Type B pancreatic cell (in vitro differentiated cells): ENCODE results near the gene RPS21. TPM values are rescaled to one million over a fixed set of nuclear protein-coding genes. Genes with fewer than 3 reads are reported as not detected.
A peak's percentile ranks its signal among the peaks of the same experiment; 100 is the strongest.

Source experiments
- DNase-seq: peaks from one replicate; pipeline ENCODE4 v3.0.0; 2021; ENCODE audit warnings: mixed read lengths; ENCODE audit not compliant: unreplicated experiment; ENCODE audit errors: extremely low spot score
- H3K27ac Mint-ChIP-seq: 2 replicates; pipeline ENCODE4 v1.8.0; 2021; ENCODE audit warnings: mild to moderate bottlenecking, mixed read lengths
- H3K27me3 Mint-ChIP-seq: 2 replicates; pipeline ENCODE4 v1.8.0; 2021; ENCODE audit warnings: mixed read lengths
- H3K36me3 Mint-ChIP-seq: 2 replicates; pipeline ENCODE4 v1.8.0; 2021; ENCODE audit warnings: mixed read lengths
- H3K4me1 Mint-ChIP-seq: one replicate; pipeline ENCODE4 v1.8.0; 2021; ENCODE audit warnings: mixed read lengths; ENCODE audit not compliant: unreplicated experiment
- H3K4me3 Mint-ChIP-seq: 2 replicates; pipeline ENCODE4 v1.8.0; 2021; ENCODE audit warnings: mild to moderate bottlenecking, mixed read lengths
- H3K9me3 Mint-ChIP-seq: 2 replicates; pipeline ENCODE4 v1.8.0; 2021; ENCODE audit warnings: mixed read lengths
- CTCF ChIP-seq: fragments of 200-600 bp; sonication (generic); conservative IDR thresholded peaks from 2 replicates; pipeline ENCODE4 v1.5.0; 2021; ENCODE audit warnings: antibody characterized with exemption, mild to moderate bottlenecking
- total RNA-seq: library from RNA; stranded (reverse); gene quantifications from 2 replicates; pipeline ENCODE4 v1.2.1, GENCODE V29; 2021; ENCODE audit warnings: low replicate concordance

RPS21 gene
- total RNA-seq, 1 donor from 2014 or later = 1,432 TPM

DNA sequence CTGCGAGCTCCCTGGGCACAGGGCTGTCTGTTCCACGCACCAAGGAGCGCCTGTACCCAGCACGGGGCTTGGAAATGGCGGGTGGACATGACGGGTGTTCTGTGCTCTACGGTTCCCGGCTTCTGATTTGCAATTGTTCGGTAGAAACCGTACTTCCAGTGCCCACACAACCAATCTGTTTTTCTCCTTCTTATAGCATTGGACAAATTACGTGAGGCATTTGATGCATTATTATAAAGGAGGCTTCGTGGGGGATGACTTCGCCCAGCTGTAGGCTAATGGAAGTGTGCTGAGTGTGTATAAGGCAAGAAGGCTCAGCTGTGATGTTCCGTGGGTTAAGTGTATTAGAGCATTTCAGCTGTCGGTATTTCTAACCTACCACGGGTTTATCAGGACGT, 9.8 kb upstream of the RPS21 start:
- Mint-ChIP-seq H3K27me3 (no peaks in the 10 kb centered on the region), H3K27ac (peak overlapping the region; percentile 93), H3K4me1 (peaks cover 16% of the 10 kb centered on the region), H3K4me3 (peak overlapping the region; percentile 75), H3K9me3 (peaks cover 4% of the 10 kb centered on the region), H3K36me3 (peaks cover 8% of the 10 kb centered on the region)
- no peak for TF ChIP-seq CTCF
- DNase-seq = no peak

GRCh38 chr20:62377615-62378178, 9.2 kb upstream of the RPS21 start:
- DNase-seq = no peak
- peak overlapping the region; percentile 93 for H3K27ac Mint-ChIP-seq
- H3K9me3 Mint-ChIP-seq = peaks cover 6% of the 10 kb centered on the region
- no peak overlapping the region for H3K4me3 Mint-ChIP-seq
- no peaks in the 10 kb centered on the region for H3K27me3 Mint-ChIP-seq
- TF ChIP-seq CTCF = no peak
- H3K4me1 Mint-ChIP-seq = peaks cover 18% of the 10 kb centered on the region
- H3K36me3 Mint-ChIP-seq = peaks cover 12% of the 10 kb centered on the region

- peaks cover 6% of the 10 kb centered on the region for H3K9me3 Mint-ChIP-seq
- peaks cover 21% of the 10 kb centered on the region for H3K4me1 Mint-ChIP-seq
- no peak for DNase-seq
- TF ChIP-seq CTCF = no peak
- H3K27me3 Mint-ChIP-seq = no peaks in the 10 kb centered on the region
- peaks cover 14% of the 10 kb centered on the region for H3K36me3 Mint-ChIP-seq
- peak overlapping the region; percentile 67 for H3K27ac Mint-ChIP-seq
- no peak overlapping the region for H3K4me3 Mint-ChIP-seq
Measured at GRCh38 chr20:62378215-62378614, 8.7 kb upstream of the RPS21 start.

GRCh38 chr20:62381202-62381797, 5.6 kb upstream of the RPS21 start:
- peak overlapping the region; percentile 74 for H3K27ac Mint-ChIP-seq
- no peak for DNase-seq
- no peak overlapping the region for H3K4me3 Mint-ChIP-seq

GRCh38 chr20:62381842-62382241, 5.1 kb upstream of the RPS21 start:
- Mint-ChIP-seq H3K36me3 (peaks cover 14% of the 10 kb centered on the region), H3K27ac (no peak overlapping the region), H3K4me1 (peaks cover 22% of the 10 kb centered on the region), H3K4me3 (peak overlapping the region; percentile 32), H3K9me3 (peaks cover 6% of the 10 kb centered on the region), H3K27me3 (no peaks in the 10 kb centered on the region)
- DNase-seq = no peak
- TF ChIP-seq CTCF = no peak

More at GRCh38 chr20:62381202-62381797, 5.6 kb upstream of the RPS21 start:
- TF ChIP-seq CTCF = no peak
- Mint-ChIP-seq H3K4me1 (peaks cover 22% of the 10 kb centered on the region), H3K27me3 (no peaks in the 10 kb centered on the region), H3K36me3 (peaks cover 14% of the 10 kb centered on the region), H3K9me3 (peaks cover 6% of the 10 kb centered on the region)
